Measurements from ENCODE around the gene RFX1.
A peak's percentile ranks its signal among the peaks of the same experiment; 100 is the strongest.
"Not testable (repeated sequence)": the region's sequence is repeated elsewhere in the genome, so short reads cannot be mapped to it uniquely, and the experiment has no call there.

The RFX1 gene

DNA sequence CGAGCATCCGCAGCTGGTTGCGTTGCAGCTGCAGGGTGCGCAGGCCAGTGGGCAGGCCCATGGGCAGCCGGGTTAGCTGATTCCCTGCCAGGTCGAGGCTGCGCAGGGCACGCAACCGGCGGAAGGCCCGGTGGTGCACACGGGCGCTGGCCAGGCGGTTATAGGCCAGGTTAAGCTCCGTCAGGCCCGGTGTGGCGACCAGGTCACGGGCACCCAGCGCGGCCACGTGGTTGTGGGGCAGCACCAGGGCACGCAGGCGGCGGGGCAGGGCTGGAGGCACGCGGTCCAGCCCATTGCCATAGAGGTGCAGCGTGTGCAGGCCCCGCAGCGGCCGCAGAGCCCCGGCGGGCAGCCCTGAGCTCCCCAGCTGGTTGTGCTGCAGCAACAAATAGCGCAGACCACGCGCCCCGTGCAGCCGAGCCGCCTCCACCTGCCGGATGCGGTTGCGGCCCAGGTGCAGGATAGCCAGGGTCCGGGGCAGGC lies 73.2 kb downstream of the RFX1 start:
- no peak for DNase-seq

DNA sequence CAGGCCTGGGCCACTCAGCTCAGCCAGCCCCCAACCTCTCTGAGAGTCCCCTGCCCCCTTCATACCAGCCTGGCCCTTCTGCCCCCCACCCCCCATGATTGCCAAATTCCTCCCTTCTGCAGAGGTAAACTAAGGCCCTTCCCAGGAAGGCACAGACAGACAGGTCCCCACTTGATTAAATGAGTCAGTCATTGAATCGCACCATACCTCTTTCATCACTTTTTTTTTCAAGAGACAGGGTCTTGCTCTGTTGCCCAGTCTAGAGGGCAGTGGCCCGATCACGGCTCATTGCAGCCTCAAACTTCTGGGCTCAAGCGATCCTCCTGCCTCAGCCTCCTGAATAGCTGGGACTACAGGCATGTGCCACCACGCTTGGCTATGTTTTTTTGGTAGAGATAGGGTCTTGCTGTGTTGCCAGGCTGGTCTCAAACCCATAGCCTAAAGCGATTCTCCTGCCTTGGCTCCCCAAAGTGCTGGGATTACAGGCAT lies 73.9 kb downstream of the RFX1 start:
- no peak for DNase-seq

- DNase-seq: no peak
These were observed 74.5 kb downstream of the RFX1 start for GRCh38 chr19:13931391-13932148.

GRCh38 chr19:13930402-13930801 lies 75.7 kb downstream of the RFX1 start:
- DNase-seq: no peak

DNA sequence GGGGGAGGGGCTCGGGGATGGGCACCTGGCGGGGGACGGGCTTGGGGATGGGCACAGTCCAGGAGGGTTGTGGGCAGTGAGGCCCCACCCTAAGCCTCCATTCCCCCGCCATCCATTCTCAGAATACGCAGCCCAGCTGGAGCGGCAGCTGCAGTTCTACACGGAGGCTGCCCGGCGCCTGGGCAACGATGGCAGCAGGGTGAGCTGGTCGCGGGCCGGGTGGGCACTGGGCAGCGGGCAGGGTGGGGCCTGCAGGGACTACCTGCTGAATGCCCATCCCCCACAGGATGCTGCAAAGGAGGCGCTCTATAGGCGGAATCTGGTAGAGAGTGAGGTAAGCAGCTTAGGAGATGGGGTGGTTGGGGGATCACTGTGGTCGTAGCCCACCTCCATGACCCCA lies 76.2 kb downstream of the RFX1 start:
- DNase-seq: no peak

DNA sequence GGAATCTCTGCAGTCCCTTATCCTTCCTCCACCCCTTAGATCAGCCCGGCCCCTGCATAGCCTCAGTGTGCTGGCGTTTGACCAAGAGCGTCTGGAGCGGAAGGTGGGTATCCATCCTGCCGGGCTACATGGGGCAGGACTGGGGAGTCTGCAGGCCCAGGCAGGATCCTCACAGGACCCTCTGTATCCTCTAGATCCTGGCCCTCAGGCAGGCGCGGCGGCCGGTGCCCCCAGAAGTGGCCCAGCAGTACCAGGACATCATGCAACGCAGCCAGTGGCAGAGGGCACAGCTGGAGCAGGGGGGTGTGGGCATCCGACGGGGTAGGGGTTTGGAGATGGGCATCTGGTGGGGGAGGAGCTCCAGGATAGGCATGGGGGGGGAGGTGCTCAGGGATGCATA lies 76.8 kb downstream of the RFX1 start:
- no peak for DNase-seq

DNA sequence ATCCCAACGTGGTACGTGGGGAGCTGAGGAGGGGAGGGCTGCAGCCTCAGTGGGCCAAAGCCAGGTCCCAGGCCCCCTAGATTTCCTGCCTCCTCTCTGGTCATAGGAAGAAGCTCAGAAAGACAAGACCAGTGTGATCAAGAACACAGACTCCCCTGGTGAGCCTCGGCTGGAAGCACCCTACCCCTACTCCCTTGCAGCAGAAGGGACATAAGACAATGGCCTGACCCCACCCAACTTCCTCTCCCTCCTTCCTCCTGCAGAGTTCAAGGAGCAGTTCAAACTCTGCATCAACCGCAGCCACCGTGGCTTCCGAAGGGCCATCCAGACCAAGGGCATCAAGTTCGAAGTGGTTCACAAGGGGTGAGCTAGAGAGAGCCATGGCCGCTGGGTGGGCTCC lies 79.4 kb downstream of the RFX1 start:
- no peak for DNase-seq

- DNase-seq: no peak
These were observed 80.1 kb downstream of the RFX1 start for GRCh38 chr19:13926010-13926409.

GRCh38 chr19:13923194-13923987 lies 82.7 kb downstream of the RFX1 start:
- DNase-seq: no peak

DNA sequence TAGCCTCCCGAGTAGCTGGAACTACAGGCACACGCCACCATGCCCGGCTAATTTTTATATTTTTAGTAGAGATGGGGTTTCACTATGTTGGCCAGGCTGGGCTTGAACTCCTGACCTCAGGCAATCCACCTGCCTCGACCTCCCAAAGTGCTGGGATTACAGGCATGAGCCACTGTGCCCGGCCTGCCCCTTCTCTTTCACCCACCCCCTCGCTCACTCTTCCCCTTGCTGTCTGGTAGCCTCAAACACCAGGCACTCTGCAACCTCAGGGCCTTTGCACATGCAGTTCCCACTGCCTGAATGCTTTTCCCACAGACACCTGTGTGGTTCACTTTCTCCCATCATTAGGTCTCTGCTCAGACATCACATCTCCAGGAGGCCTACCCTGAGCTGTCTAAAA lies 84.0 kb downstream of the RFX1 start:
- not testable (repeated sequence) for DNase-seq

- DNase-seq: peak; percentile 16
These were observed 85.0 kb downstream of the RFX1 start for GRCh38 chr19:13920940-13921747.

GRCh38 chr19:13920524-13920923 lies 85.6 kb downstream of the RFX1 start:
- no peak for DNase-seq

GRCh38 chr19:13918726-13919411 lies 87.3 kb downstream of the RFX1 start:
- DNase-seq: no peak

DNA sequence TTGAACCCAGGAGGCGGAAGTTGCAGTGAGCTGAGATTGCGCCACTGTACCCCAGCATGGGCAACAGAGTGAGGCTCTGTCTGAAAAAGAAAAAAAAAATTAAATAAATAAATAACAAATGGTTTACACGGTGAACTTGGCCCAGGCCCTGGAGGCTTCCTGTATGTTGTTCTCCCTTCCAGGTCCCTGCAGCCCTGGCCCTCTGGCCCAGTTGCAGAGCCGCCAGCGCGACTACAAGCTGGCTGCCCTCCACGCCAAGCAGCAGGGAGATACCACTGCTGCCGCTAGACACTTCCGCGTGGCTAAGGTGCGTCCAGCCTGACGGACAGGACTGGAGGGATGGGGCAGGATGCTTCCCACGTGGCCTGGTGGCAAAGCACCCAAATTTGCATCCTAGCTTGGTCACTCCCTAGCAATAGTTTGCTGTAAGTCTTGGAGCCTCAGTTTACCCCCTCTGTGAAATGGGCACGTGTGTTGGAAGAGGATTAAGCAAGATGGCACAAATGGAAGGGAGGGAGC lies 88.2 kb downstream of the RFX1 start:
- DNase-seq: no peak

- DNase-seq: no peak
These were observed 91.3 kb downstream of the RFX1 start for GRCh38 chr19:13914777-13915176.

GRCh38 chr19:13913352-13913751 lies 92.8 kb downstream of the RFX1 start:
- DNase-seq: no peak

All from KG1 (cell line).